H1 (cell line): ENCODE data around the gene PGLYRP4. TPM values are rescaled to one million over a fixed set of nuclear protein-coding genes. Genes with fewer than 3 reads are reported as not detected.

Source experiments
- CTCF ChIA-PET: fragments of 300-600 bp; sonication (Branson Sonifier 250); formaldehyde crosslinking; loops from one replicate; lab custom pipeline; 2021; ENCODE audit not compliant: partially characterized antibody; lab: Charles Lee
- POLR2A ChIA-PET: fragments of 300-600 bp; sonication (Branson Sonifier 250); formaldehyde crosslinking; loops from one replicate; lab custom pipeline; 2021; ENCODE audit warnings: inconsistent platforms; ENCODE audit not compliant: partially characterized antibody; lab: Charles Lee
- DNase-seq, 2 experiments: peaks; one replicate each; pipeline versions ENCODE4 v3.0.0 to v3.0.0-alpha.2; 2010 to 2022; ENCODE audit warnings: low spot score in 2 of 2, low read depth in 1 of 2, mixed read lengths in 1 of 2
- FAIRE-seq: peaks from 2 replicates; lab custom pipeline; 2011; peaks lifted over from hg19 to GRCh38; lab: Jason Lieb, UNC
- H2AFZ ChIP-seq: 2 replicates; pipeline ENCODE4 v1.8.1; 2012; ENCODE audit warnings: low read length, inconsistent platforms
- H2AK5ac ChIP-seq: 2 replicates; pipeline ENCODE4 v1.6.1; 2013; ENCODE audit warnings: low read depth, low read length
- H2BK120ac ChIP-seq: replicated peaks from 2 replicates; pipeline ENCODE3; 2013; ENCODE audit warnings: low read depth, low read length, inconsistent platforms
- H2BK12ac ChIP-seq: 2 replicates; pipeline ENCODE4 v1.6.1; 2013; ENCODE audit warnings: low read depth, low read length
- H2BK15ac ChIP-seq: 2 replicates; pipeline ENCODE4 v1.6.1; 2013; ENCODE audit warnings: low read length
- H2BK20ac ChIP-seq: 2 replicates; pipeline ENCODE4 v1.6.1; 2013; ENCODE audit warnings: low read length
- H2BK5ac ChIP-seq: 2 replicates; pipeline ENCODE4 v1.6.1; 2013; ENCODE audit warnings: low read depth, low read length
- H3K14ac ChIP-seq: 2 replicates; pipeline ENCODE4 v1.6.1; 2013; ENCODE audit warnings: inconsistent platforms; ENCODE audit not compliant: insufficient read length
- H3K18ac ChIP-seq: 2 replicates; pipeline ENCODE4 v1.6.1; 2013; ENCODE audit warnings: low read length; ENCODE audit errors: extremely low read depth
- H3K23ac ChIP-seq: 2 replicates; pipeline ENCODE4 v1.6.1; 2013; ENCODE audit warnings: inconsistent platforms; ENCODE audit not compliant: insufficient read length
- H3K23me2 ChIP-seq: 2 replicates; pipeline ENCODE4 v1.6.1; 2013; ENCODE audit warnings: low read depth, low read length
- H3K27ac ChIP-seq: 2 replicates; pipeline ENCODE4 v1.6.1; 2011; ENCODE audit warnings: low read depth, low read length, inconsistent platforms
- H3K27me3 ChIP-seq, 4 experiments: replicated peaks in 1 of 4; 1 replicate in 1 of 4; 2 replicates in 3 of 4; pipeline versions ENCODE4 v1.6.1 to v1.8.1; 2011 to 2013; ENCODE audit warnings: low read length in 3 of 4, mild to moderate bottlenecking in 3 of 4, inconsistent platforms in 2 of 4, mixed read lengths in 2 of 4, moderate library complexity in 1 of 4; ENCODE audit not compliant: control insufficient read depth in 3 of 4, insufficient read depth in 3 of 4; ENCODE audit errors: extremely low read depth in 1 of 4
- H3K36me3 ChIP-seq, 4 experiments: 2 replicates each; pipeline versions ENCODE4 v1.6.1 to v1.8.1; 2011 to 2013; ENCODE audit warnings: mild to moderate bottlenecking in 4 of 4, low read length in 3 of 4, moderate library complexity in 2 of 4, control low read depth in 1 of 4, inconsistent platforms in 1 of 4; ENCODE audit not compliant: insufficient read depth in 4 of 4, control insufficient read depth in 2 of 4
- H3K4ac ChIP-seq: replicated peaks from 2 replicates; pipeline ENCODE3; 2013; ENCODE audit warnings: low read length, low read depth, mixed read lengths, inconsistent platforms; ENCODE audit not compliant: insufficient read length
- H3K4me1 ChIP-seq, 4 experiments: replicated peaks in 1 of 4; 1 replicate in 1 of 4; 2 replicates in 3 of 4; pipeline versions ENCODE4 v1.6.1 to v1.8.1; 2011 to 2013; ENCODE audit warnings: low read length in 3 of 4, inconsistent platforms in 2 of 4, mixed read lengths in 1 of 4; ENCODE audit not compliant: insufficient read depth in 4 of 4, control insufficient read depth in 3 of 4
- H3K4me2 ChIP-seq, 2 experiments: 2 replicates each; pipeline versions ENCODE4 v1.6.1 to v1.8.1; 2011 to 2013; ENCODE audit warnings: low read depth in 2 of 2, low read length in 2 of 2, control low read depth in 1 of 2, inconsistent platforms in 1 of 2, mild to moderate bottlenecking in 1 of 2; ENCODE audit not compliant: insufficient read depth in 1 of 2
- H3K4me3 ChIP-seq, 4 experiments: fragments of 200-600, 300-600 bp in 1 of 4; sonication (generic), shearing (Covaris generic), sonication (Bioruptor Twin) in 1 of 4; 2 replicates each; pipeline versions ENCODE4 v1.5.1 to v1.8.1; 2011 to 2016; ENCODE audit warnings: low read length in 4 of 4, low read depth in 3 of 4, control low read depth in 2 of 4, inconsistent platforms in 2 of 4, mild to moderate bottlenecking in 2 of 4, mixed read lengths in 1 of 4, moderate library complexity in 1 of 4; ENCODE audit not compliant: insufficient read depth in 2 of 4; ENCODE audit errors: extremely low read depth in 1 of 4
- H3K56ac ChIP-seq: replicated peaks from 2 replicates; pipeline ENCODE3; 2013; ENCODE audit warnings: low read depth, mild to moderate bottlenecking, mixed read lengths, low read length, inconsistent platforms; ENCODE audit not compliant: insufficient read length
- H3K79me1 ChIP-seq: 2 replicates; pipeline ENCODE4 v1.6.1; 2013; ENCODE audit warnings: low read depth, low read length, control low read depth
- H3K79me2 ChIP-seq, 2 experiments: 2 replicates each; pipeline versions ENCODE4 v1.6.1 to v1.8.1; 2012 to 2013; ENCODE audit warnings: low read length in 2 of 2, mild to moderate bottlenecking in 2 of 2, inconsistent platforms in 1 of 2; ENCODE audit not compliant: insufficient read depth in 2 of 2, control insufficient read depth in 1 of 2
- H3K9ac ChIP-seq, 4 experiments: replicated peaks in 1 of 4; 1 replicate in 1 of 4; 2 replicates in 3 of 4; pipeline versions ENCODE4 v1.6.1 to v1.8.1; 2011 to 2013; ENCODE audit warnings: low read depth in 3 of 4, low read length in 3 of 4, control low read depth in 2 of 4, mild to moderate bottlenecking in 2 of 4, moderate library complexity in 2 of 4, inconsistent platforms in 1 of 4; ENCODE audit errors: extremely low read depth in 1 of 4
- H3K9me3 ChIP-seq, 2 experiments: 2 replicates each; pipeline versions ENCODE4 v1.6.1 to v1.8.1; 2012 to 2013; ENCODE audit warnings: mild to moderate bottlenecking in 2 of 2, moderate library complexity in 2 of 2, control low read depth in 1 of 2, inconsistent platforms in 1 of 2, low read depth in 1 of 2, low read length in 1 of 2, mixed read lengths in 1 of 2; ENCODE audit not compliant: insufficient read depth in 2 of 2
- H4K20me1 ChIP-seq, 2 experiments: replicated peaks in 1 of 2; 2 replicates each; pipeline versions ENCODE3 to v1.8.1; 2011 to 2013; ENCODE audit warnings: inconsistent platforms in 2 of 2, low read length in 2 of 2, mild to moderate bottlenecking in 1 of 2; ENCODE audit not compliant: insufficient read depth in 2 of 2, control insufficient read depth in 1 of 2
- H4K5ac ChIP-seq: 2 replicates; pipeline ENCODE4 v1.6.1; 2013; ENCODE audit warnings: low read length, low read depth, mixed read lengths, inconsistent platforms; ENCODE audit not compliant: insufficient read length
- H4K8ac ChIP-seq: 2 replicates; pipeline ENCODE4 v1.8.0; 2013; ENCODE audit warnings: mild to moderate bottlenecking, moderate library complexity, low read length, inconsistent platforms; ENCODE audit not compliant: insufficient read depth; ENCODE audit errors: extremely low read depth
- H4K91ac ChIP-seq: replicated peaks from 2 replicates; pipeline ENCODE3; 2013; ENCODE audit warnings: low read length, mixed read lengths, inconsistent platforms; ENCODE audit not compliant: insufficient read length
- BACH1 ChIP-seq: IDR thresholded peaks from 2 replicates; pipeline ENCODE4 v1.6.1; 2012; ENCODE audit warnings: low read length, improper control_type of control experiment
- BCL11A ChIP-seq, 2 experiments: IDR thresholded peaks; one replicate each; pipeline ENCODE4 v1.6.1; 2011; ENCODE audit warnings: low read depth in 2 of 2, low read length in 2 of 2, mild to moderate bottlenecking in 2 of 2
- CHD1 ChIP-seq: IDR thresholded peaks from 2 replicates; pipeline ENCODE4 v1.6.1; 2012; ENCODE audit warnings: low read depth, low read length, improper control_type of control experiment
- MAFK ChIP-seq: IDR thresholded peaks from 2 replicates; pipeline ENCODE4 v1.6.1; 2012; ENCODE audit warnings: low read depth, mild to moderate bottlenecking, improper control_type of control experiment, low read length
- RFX5 ChIP-seq: IDR thresholded peaks from 2 replicates; pipeline ENCODE4 v1.6.1; 2011; ENCODE audit warnings: low read depth, low read length, improper control_type of control experiment, borderline replicate concordance
- TCF12 ChIP-seq: IDR thresholded peaks from 2 replicates; pipeline ENCODE4 v1.6.1; 2011; ENCODE audit warnings: low read depth, mild to moderate bottlenecking, low read length
- WGBS, 2 experiments: shearing (Covaris generic) in 1 of 2; methylation state at CpG; one replicate each; pipeline versions ENCODE4 v1.1.6 to v1.1.7; 2013 to 2015; ENCODE audit warnings: low lambda C conversion rate in 2 of 2, mixed read lengths in 2 of 2, inconsistent platforms in 1 of 2, low coverage in 1 of 2, missing lambda C conversion rate in 1 of 2; ENCODE audit not compliant: insufficient replicate concordance in 2 of 2, insufficient coverage in 1 of 2, insufficient read length in 1 of 2; ENCODE audit errors: extremely low coverage in 1 of 2, missing lambda C conversion rate in 1 of 2; 5-methylcytosine and 5-hydroxymethylcytosine counted together
- polyA plus RNA-seq, 7 experiments: library from polyadenylated mRNA; depleted of rRNA in 3 of 7; stranded (reverse) in 5 of 7; unstranded in 2 of 7; fragments of >200 nt in 5 of 7; fragments of 200-250 nt in 2 of 7; gene quantifications; 1 replicate in 5 of 7; 2 replicates in 1 of 7; 4 replicates in 1 of 7; pipeline versions ENCODE4 v1.2.1 to v1.2.3, GENCODE V29; 2011 to 2013; ENCODE audit warnings: missing spikeins in 2 of 7, mixed read lengths in 2 of 7
- total RNA-seq: library from RNA; stranded (reverse); fragmentation: NEBNext Ultra II Directional; extraction: Animal tissue kit (Norgen Biotek cat#: 25700); gene quantifications from 2 replicates; pipeline ENCODE4 v1.2.1, GENCODE V29; 2021

Gene PGLYRP4
- total and polyA plus RNA-seq, 2 of the 8 experiments (the other 6 are each of a cell fraction or from before 2014, with no cell fraction given): not detected

GRCh38 chr1:153392822-153393221 is 44.2 kb upstream of the PGLYRP4 start:
- Histone ChIP-seq H2BK5ac (no peak overlapping the region), H3K4me3 (no peak overlapping the region), H3K23ac (no peak overlapping the region), H2BK120ac (no peak overlapping the region), H3K27ac (no peak overlapping the region), H3K4me1 (no peaks in the 10 kb centered on the region), H3K9ac (no peak overlapping the region), H3K14ac (no peak overlapping the region), H3K56ac (no peak overlapping the region), H3K27me3 (peaks cover 0 to 2% (median 0%) of the 10 kb centered on the region in 4 experiments; a peak in 1 of 7 replicates), H2AK5ac (no peak overlapping the region), H3K23me2 (no peaks in the 10 kb centered on the region), H4K91ac (no peak overlapping the region), H2BK12ac (no peak overlapping the region), H2BK15ac (no peak overlapping the region), H3K4me2 (no peak overlapping the region), H3K9me3 (no peaks in the 10 kb centered on the region), H2AFZ (no peak overlapping the region), H3K4ac (no peak overlapping the region), H2BK20ac (no peak overlapping the region), H3K36me3 (no peaks in the 10 kb centered on the region), H4K8ac (no peak overlapping the region), H4K20me1 (no peaks in the 10 kb centered on the region), H3K79me2 (no peaks in the 10 kb centered on the region), H3K79me1 (no peaks in the 10 kb centered on the region), H4K5ac (no peak overlapping the region), H3K18ac (no peak overlapping the region)
- 86% methylated on average over 3 of the region's 3 CpGs; no CpG with 5 or more reads in 1 of the 2 experiments for WGBS, 2 experiments
- no peak for TF ChIP-seq MAFK
- TF ChIP-seq BACH1: no peak
- TF ChIP-seq TCF12: no peak
- TF ChIP-seq CHD1: no peak
- TF ChIP-seq BCL11A (IDR thresholded peaks at IDR 0.05; ENCODE audit: low read depth in 2 of 2, low read length in 2 of 2): no peak
- TF ChIP-seq RFX5: no peak
- ChIA-PET CTCF (interaction anchor here (0.6 to 4.7 kb wide), 15 partner anchors 9 to 180 kb away, joined by 3 to 33 read pairs (median 4); partner anchors contain the start of gene S100A9), POLR2A (no interaction called here)
- no peak for DNase-seq
- FAIRE-seq: no peak
